Endothelial cell of coronary artery (primary cell): Measurements from ENCODE around the gene OR51A7. TPM values are rescaled to one million over a fixed set of nuclear protein-coding genes. Genes with fewer than 3 reads are reported as not detected.

ENCODE experiments used
- total RNA-seq: library from RNA; depleted of rRNA; stranded (reverse); fragments of >200 nt; gene quantifications from 2 replicates; pipeline ENCODE4 v1.2.3, GENCODE V29; 2014

OR51A7 gene, protein sequence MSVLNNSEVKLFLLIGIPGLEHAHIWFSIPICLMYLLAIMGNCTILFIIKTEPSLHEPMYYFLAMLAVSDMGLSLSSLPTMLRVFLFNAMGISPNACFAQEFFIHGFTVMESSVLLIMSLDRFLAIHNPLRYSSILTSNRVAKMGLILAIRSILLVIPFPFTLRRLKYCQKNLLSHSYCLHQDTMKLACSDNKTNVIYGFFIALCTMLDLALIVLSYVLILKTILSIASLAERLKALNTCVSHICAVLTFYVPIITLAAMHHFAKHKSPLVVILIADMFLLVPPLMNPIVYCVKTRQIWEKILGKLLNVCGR
- not detected in 2 replicates for total RNA-seq

DNA sequence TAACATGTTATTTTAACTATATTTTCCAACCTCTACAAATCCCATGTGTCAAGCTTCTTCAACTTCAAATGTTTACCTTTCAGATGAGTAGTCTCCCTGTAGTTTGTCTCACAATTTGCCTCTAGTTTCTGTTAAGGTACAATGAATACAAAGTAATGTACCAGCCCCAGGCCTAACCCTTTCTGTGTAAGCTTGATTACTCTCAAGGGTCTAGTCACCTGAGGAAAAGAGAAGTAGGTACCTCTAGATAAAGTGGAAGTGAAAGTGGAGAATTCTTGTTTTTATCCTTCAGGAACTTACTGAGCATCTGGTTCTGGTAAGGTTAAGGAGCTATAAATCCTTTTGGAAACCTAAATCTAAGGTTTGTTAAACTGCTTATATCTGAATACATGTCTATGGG is at the start of gene OR51A7:
Gene OR51A7, plus strand, starts transcription at position 300 of the 400 bp plus-strand sequence. CDS start 3,587 bp downstream, outside the sequence.

GRCh38 chr11:4881860-4882500 is 21.6 kb upstream of the OR51A7 start, which contains the start of gene OR51T1:
Gene OR51T1 (plus strand): TSS chr11:4881900. CDS start chr11:4881900, 0 bp downstream.

GRCh38 chr11:4919250-4919649 is 15.7 kb downstream of the OR51A7 start, which contains the start of gene OR51G2:
Gene OR51G2 (minus strand): TSS chr11:4919350. CDS start chr11:4915663, 3,687 bp downstream.

GRCh38 chr11:4924239-4924638 is 20.7 kb downstream of the OR51A7 start, which contains the start of gene OR51G1:
Gene OR51G1 (minus strand): TSS chr11:4924339. CDS start chr11:4924339, 0 bp downstream.

DNA sequence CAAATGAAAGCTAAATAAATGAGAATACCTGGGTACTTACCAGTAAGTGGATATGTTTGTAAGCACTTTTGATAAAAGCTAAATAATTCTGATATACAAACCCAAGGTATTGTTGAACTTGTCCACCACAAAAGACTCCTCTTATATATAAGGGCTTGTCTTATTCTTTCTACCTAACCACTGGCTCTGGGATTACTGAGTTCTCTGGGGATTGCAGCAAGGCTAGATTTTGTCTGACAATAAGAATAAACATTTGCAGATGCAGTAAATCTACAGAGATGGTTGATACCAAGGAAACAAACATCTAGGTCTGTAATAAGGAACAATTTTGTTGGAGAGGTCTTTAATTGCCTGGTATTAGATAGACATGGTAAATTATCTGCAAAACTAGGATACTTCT is 43.9 kb downstream of the OR51A7 start, which contains the start of gene OR51A4:
Gene OR51A4, minus strand, starts transcription at position 101 of the 400 bp plus-strand sequence. CDS start 505 bp downstream, outside the sequence.

GRCh38 chr11:4955613-4956012 is 52.0 kb downstream of the OR51A7 start, which contains the start of gene OR51A2:
Gene OR51A2 (minus strand): TSS chr11:4955713. CDS start chr11:4955713, 0 bp downstream.

Other genes with a start within 250 kb of the OR51A7 start
- gene OR51E2, start 205.9 kb upstream of the OR51A7 start, total RNA-seq: not detected in 2 replicates
- gene MMP26, start 199.0 kb upstream of the OR51A7 start, total RNA-seq: not detected in 2 replicates
- not detected in 2 replicates for gene OR51F1, start 133.8 kb upstream of the OR51A7 start, total RNA-seq
- gene OR52R1, start 99.4 kb upstream of the OR51A7 start, total RNA-seq: not detected in 2 replicates
- gene OR51F2, start 82.5 kb upstream of the OR51A7 start, total RNA-seq: not detected in 2 replicates
- gene OR51S1, start 54.6 kb upstream of the OR51A7 start, total RNA-seq: not detected in 2 replicates
- gene OR51T1, start 21.9 kb upstream of the OR51A7 start, total RNA-seq: not detected in 2 replicates
- gene OR51G2, start 15.6 kb downstream of the OR51A7 start, total RNA-seq: not detected in 2 replicates
- gene OR51G1, start 20.6 kb downstream of the OR51A7 start, total RNA-seq: not detected in 2 replicates
- not detected in 2 replicates for gene OR51A4, start 43.8 kb downstream of the OR51A7 start, total RNA-seq
- not detected in 2 replicates for gene OR51A2, start 51.9 kb downstream of the OR51A7 start, total RNA-seq
- gene OR51L1, start 91.1 kb downstream of the OR51A7 start, total RNA-seq: not detected in 2 replicates
- gene OR52J3, start 142.7 kb downstream of the OR51A7 start, total RNA-seq: not detected in 2 replicates
- not detected in 2 replicates for gene OR52E2, start 155.8 kb downstream of the OR51A7 start, total RNA-seq
- not detected in 2 replicates for gene OR52E1, start 165.8 kb downstream of the OR51A7 start, total RNA-seq
- not detected in 2 replicates for gene OR52A5, start 234.6 kb downstream of the OR51A7 start, total RNA-seq